GM12878 (cell line): ENCODE results near the gene RAB34.

Source experiments
- TF ChIP-seq, protein P1 (sequence below), 3 experiments: IDR thresholded peaks in 2 of 3; conservative IDR thresholded peaks in 1 of 3; 2 replicates each; pipeline ENCODE4 v1.5.1; 2011; ENCODE audit warnings: low read depth in 3 of 3, low read length in 3 of 3, mild to moderate bottlenecking in 3 of 3, control low read depth in 2 of 3, moderate library complexity in 2 of 3, inconsistent platforms in 1 of 3, mixed read lengths in 1 of 3; ENCODE audit not compliant: control insufficient read depth in 2 of 3, insufficient read depth in 1 of 3; ENCODE audit errors: extremely low read depth in 1 of 3
- TF ChIP-seq, protein P2 (sequence below): fragments of 450-650 bp; IDR thresholded peaks from 2 replicates; pipeline ENCODE4 v1.6.1; 2017; ENCODE audit warnings: mild to moderate bottlenecking, moderate library complexity

DNA sequence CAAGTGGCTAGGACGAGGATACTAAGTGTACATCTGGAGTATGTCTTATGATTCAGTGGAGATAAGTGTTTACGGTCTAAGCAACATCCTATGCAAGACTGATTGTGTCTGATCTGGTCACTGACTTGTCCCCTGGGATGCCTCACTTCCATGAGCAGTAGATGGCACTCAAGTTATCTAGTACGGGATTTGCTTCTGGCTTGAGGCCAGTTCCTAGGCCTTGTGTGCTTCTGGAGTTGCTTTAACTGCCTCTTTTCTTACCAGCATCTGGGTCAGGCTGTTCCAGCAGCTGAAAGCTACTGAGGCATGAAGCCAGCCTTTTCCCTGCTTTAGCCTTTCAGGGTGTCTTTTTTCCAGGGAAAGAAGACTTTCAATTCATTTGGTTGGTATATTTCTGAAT is 32.7 kb downstream of the RAB34 start:
- TF ChIP-seq, protein P1, sequence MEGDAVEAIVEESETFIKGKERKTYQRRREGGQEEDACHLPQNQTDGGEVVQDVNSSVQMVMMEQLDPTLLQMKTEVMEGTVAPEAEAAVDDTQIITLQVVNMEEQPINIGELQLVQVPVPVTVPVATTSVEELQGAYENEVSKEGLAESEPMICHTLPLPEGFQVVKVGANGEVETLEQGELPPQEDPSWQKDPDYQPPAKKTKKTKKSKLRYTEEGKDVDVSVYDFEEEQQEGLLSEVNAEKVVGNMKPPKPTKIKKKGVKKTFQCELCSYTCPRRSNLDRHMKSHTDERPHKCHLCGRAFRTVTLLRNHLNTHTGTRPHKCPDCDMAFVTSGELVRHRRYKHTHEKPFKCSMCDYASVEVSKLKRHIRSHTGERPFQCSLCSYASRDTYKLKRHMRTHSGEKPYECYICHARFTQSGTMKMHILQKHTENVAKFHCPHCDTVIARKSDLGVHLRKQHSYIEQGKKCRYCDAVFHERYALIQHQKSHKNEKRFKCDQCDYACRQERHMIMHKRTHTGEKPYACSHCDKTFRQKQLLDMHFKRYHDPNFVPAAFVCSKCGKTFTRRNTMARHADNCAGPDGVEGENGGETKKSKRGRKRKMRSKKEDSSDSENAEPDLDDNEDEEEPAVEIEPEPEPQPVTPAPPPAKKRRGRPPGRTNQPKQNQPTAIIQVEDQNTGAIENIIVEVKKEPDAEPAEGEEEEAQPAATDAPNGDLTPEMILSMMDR (IDR thresholded peaks at IDR 0.05 in 2 of 3, conservative IDR thresholded peaks at IDR 0.05 in 1 of 3; ENCODE audit: control insufficient read depth in 2 of 3, extremely low read depth in 1 of 3, insufficient read depth in 1 of 3, low read depth in 3 of 3, low read length in 3 of 3), result no peak
- TF ChIP-seq, protein P2, sequence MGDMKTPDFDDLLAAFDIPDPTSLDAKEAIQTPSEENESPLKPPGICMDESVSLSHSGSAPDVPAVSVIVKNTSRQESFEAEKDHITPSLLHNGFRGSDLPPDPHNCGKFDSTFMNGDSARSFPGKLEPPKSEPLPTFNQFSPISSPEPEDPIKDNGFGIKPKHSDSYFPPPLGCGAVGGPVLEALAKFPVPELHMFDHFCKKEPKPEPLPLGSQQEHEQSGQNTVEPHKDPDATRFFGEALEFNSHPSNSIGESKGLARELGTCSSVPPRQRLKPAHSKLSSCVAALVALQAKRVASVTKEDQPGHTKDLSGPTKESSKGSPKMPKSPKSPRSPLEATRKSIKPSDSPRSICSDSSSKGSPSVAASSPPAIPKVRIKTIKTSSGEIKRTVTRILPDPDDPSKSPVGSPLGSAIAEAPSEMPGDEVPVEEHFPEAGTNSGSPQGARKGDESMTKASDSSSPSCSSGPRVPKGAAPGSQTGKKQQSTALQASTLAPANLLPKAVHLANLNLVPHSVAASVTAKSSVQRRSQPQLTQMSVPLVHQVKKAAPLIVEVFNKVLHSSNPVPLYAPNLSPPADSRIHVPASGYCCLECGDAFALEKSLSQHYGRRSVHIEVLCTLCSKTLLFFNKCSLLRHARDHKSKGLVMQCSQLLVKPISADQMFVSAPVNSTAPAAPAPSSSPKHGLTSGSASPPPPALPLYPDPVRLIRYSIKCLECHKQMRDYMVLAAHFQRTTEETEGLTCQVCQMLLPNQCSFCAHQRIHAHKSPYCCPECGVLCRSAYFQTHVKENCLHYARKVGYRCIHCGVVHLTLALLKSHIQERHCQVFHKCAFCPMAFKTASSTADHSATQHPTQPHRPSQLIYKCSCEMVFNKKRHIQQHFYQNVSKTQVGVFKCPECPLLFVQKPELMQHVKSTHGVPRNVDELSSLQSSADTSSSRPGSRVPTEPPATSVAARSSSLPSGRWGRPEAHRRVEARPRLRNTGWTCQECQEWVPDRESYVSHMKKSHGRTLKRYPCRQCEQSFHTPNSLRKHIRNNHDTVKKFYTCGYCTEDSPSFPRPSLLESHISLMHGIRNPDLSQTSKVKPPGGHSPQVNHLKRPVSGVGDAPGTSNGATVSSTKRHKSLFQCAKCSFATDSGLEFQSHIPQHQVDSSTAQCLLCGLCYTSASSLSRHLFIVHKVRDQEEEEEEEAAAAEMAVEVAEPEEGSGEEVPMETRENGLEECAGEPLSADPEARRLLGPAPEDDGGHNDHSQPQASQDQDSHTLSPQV, result no peak
